Smooth muscle cell (in vitro differentiated cells): ENCODE results near the gene CLIC3. TPM values are rescaled to one million over a fixed set of nuclear protein-coding genes. Genes with fewer than 3 reads are reported as not detected.

Experiments
- DNase-seq: peaks from one replicate; lab custom pipeline; 2025; ENCODE audit not compliant: unreplicated experiment; lab: John Stamatoyannopoulos, UW
- H2AFZ ChIP-seq: fragments of 200-600 bp; sonication (generic); 2 replicates; pipeline ENCODE4 v1.6.0; 2016; ENCODE audit warnings: antibody characterized with exemption, low read depth, mild to moderate bottlenecking
- H3F3A ChIP-seq: fragments of 200-600 bp; sonication (generic); 2 replicates; pipeline ENCODE4 v1.6.0; 2017; ENCODE audit warnings: antibody characterized with exemption, low read depth
- H3K27ac ChIP-seq: fragments of 200-600 bp; sonication (generic); 2 replicates; pipeline ENCODE4 v1.5.1; 2016; ENCODE audit warnings: low read depth, mild to moderate bottlenecking
- H3K27me3 ChIP-seq: fragments of 200-600 bp; sonication (generic); 2 replicates; pipeline ENCODE4 v1.6.1; 2016; ENCODE audit warnings: low read depth, mild to moderate bottlenecking
- H3K36me3 ChIP-seq: fragments of 200-600 bp; sonication (generic); 2 replicates; pipeline ENCODE4 v1.5.1; 2016; ENCODE audit warnings: low read depth
- H3K4me1 ChIP-seq: fragments of 200-600 bp; sonication (generic); 2 replicates; pipeline ENCODE4 v1.5.1; 2016; ENCODE audit warnings: low read depth
- H3K4me2 ChIP-seq: fragments of 200-600 bp; sonication (generic); 2 replicates; pipeline ENCODE4 v1.6.0; 2016; ENCODE audit warnings: mild to moderate bottlenecking
- H3K4me3 ChIP-seq: fragments of 200-600 bp; sonication (generic); 2 replicates; pipeline ENCODE4 v1.5.1; 2016; ENCODE audit warnings: mild to moderate bottlenecking
- H3K79me2 ChIP-seq: fragments of 200-600 bp; sonication (generic); 2 replicates; pipeline ENCODE4 v1.6.0; 2016; ENCODE audit warnings: low read depth, mild to moderate bottlenecking
- H3K9ac ChIP-seq: fragments of 200-600 bp; sonication (generic); 2 replicates; pipeline ENCODE4 v1.6.0; 2016; ENCODE audit warnings: low read depth
- H3K9me3 ChIP-seq: fragments of 200-600 bp; sonication (generic); replicated peaks from 2 replicates; pipeline ENCODE4 v1.5.1; 2016; ENCODE audit warnings: low read depth
- H4K20me1 ChIP-seq: fragments of 200-600 bp; sonication (generic); 2 replicates; pipeline ENCODE4 v1.6.0; 2016; ENCODE audit warnings: low read depth
- CTCF ChIP-seq: fragments of 200-600 bp; sonication (generic); IDR thresholded peaks from 2 replicates; pipeline ENCODE4 v1.5.1; 2017; ENCODE audit warnings: borderline replicate concordance, mild to moderate bottlenecking, antibody characterized with exemption; ENCODE audit not compliant: insufficient read depth, poor library complexity, severe bottlenecking
- WGBS: methylation state at CpG from one replicate; pipeline ENCODE4 v1.1.7; 2016; ENCODE audit warnings: low lambda C conversion rate; 5-methylcytosine and 5-hydroxymethylcytosine counted together
- polyA plus RNA-seq: library from polyadenylated mRNA; unstranded; fragments of >200 nt; fragmentation: Nextera tagmentation; extraction: Ambion mirVana; gene quantifications from 2 replicates; pipeline ENCODE4 v1.2.1, GENCODE V29; 2016
- total RNA-seq: library from RNA; depleted of rRNA; stranded (reverse); fragments of >200 nt; gene quantifications from 2 replicates; pipeline ENCODE4 v1.2.3, GENCODE V29; 2014

CLIC3 gene
- total and polyA plus RNA-seq, 2 experiments from 2014 or later, result 36.8 to 43.9 TPM

GRCh38 chr9:137039611-137040366 lies 43.4 kb upstream of the CLIC3 start:
- Histone ChIP-seq H3K4me3 (no peak overlapping the region), H3K27ac (no peak overlapping the region), H3K36me3 (no peaks in the 10 kb centered on the region), H3F3A (no peaks in the 10 kb centered on the region), H4K20me1 (peaks cover 7% of the 10 kb centered on the region), H3K4me2 (no peak overlapping the region), H3K27me3 (peaks cover 8% of the 10 kb centered on the region), H3K79me2 (no peaks in the 10 kb centered on the region), H3K9me3 (no peaks in the 10 kb centered on the region), H3K4me1 (no peaks in the 10 kb centered on the region), H2AFZ (no peak overlapping the region), H3K9ac (no peak overlapping the region)
- no peak for DNase-seq
- TF ChIP-seq CTCF, result no peak
- 94% methylated on average over 22 of the region's 32 CpGs for WGBS

GRCh38 chr9:137038916-137039315 lies 42.5 kb upstream of the CLIC3 start:
- no peak for DNase-seq

GRCh38 chr9:137037483-137037882 lies 41.1 kb upstream of the CLIC3 start:
- Histone ChIP-seq H3F3A (no peaks in the 10 kb centered on the region), H3K27me3 (no peaks in the 10 kb centered on the region), H3K4me2 (no peak overlapping the region), H3K4me1 (no peaks in the 10 kb centered on the region), H3K79me2 (no peaks in the 10 kb centered on the region), H3K9me3 (no peaks in the 10 kb centered on the region), H3K27ac (no peak overlapping the region), H2AFZ (no peak overlapping the region), H3K9ac (no peak overlapping the region), H3K36me3 (no peaks in the 10 kb centered on the region), H4K20me1 (no peaks in the 10 kb centered on the region), H3K4me3 (no peak overlapping the region)
- no peak for TF ChIP-seq CTCF
- DNase-seq, result no peak
- 89% methylated on average over 10 of the region's 10 CpGs for WGBS

More at GRCh38 chr9:137038916-137039315, 42.5 kb upstream of the CLIC3 start:
- TF ChIP-seq CTCF, result no peak
- 83% methylated on average over 9 of the region's 9 CpGs for WGBS
- no peak overlapping the region for H2AFZ ChIP-seq
- no peaks in the 10 kb centered on the region for H3K79me2 ChIP-seq
- H3K36me3 ChIP-seq, result no peaks in the 10 kb centered on the region
- no peaks in the 10 kb centered on the region for H4K20me1 ChIP-seq
- H3K27me3 ChIP-seq, result no peaks in the 10 kb centered on the region
- no peaks in the 10 kb centered on the region for H3F3A ChIP-seq
- H3K9ac ChIP-seq, result no peak overlapping the region
- no peak overlapping the region for H3K4me3 ChIP-seq
- H3K27ac ChIP-seq, result no peak overlapping the region
- no peaks in the 10 kb centered on the region for H3K9me3 ChIP-seq
- H3K4me2 ChIP-seq, result no peak overlapping the region
- H3K4me1 ChIP-seq, result no peaks in the 10 kb centered on the region

GRCh38 chr9:137037035-137037434 lies 40.7 kb upstream of the CLIC3 start:
- no peak overlapping the region for H3K4me3 ChIP-seq
- 85% methylated on average over 10 of the region's 13 CpGs for WGBS
- H3K9ac ChIP-seq, result no peak overlapping the region
- no peaks in the 10 kb centered on the region for H3K4me1 ChIP-seq
- no peak overlapping the region for H3K27ac ChIP-seq
- H2AFZ ChIP-seq, result no peak overlapping the region
- no peaks in the 10 kb centered on the region for H3K27me3 ChIP-seq
- no peak for TF ChIP-seq CTCF
- no peaks in the 10 kb centered on the region for H3K9me3 ChIP-seq
- no peaks in the 10 kb centered on the region for H3K79me2 ChIP-seq
- DNase-seq, result no peak
- no peaks in the 10 kb centered on the region for H3K36me3 ChIP-seq
- no peak overlapping the region for H3K4me2 ChIP-seq
- no peaks in the 10 kb centered on the region for H4K20me1 ChIP-seq
- H3F3A ChIP-seq, result no peaks in the 10 kb centered on the region
